Activated T-cell treated with anti-CD3 and anti-CD28 coated beads, Interleukin-2, amount 50 U/mL, for 1 hour (primary cell): ENCODE measurements around the gene STARD3.
"Not testable (repeated sequence)": the region's sequence is repeated elsewhere in the genome, so short reads cannot be mapped to it uniquely, and the experiment has no call there.

Source experiments
- DNase-seq: peaks from one replicate; pipeline ENCODE4 v3.0.0-alpha.2; 2020

Gene STARD3

DNA sequence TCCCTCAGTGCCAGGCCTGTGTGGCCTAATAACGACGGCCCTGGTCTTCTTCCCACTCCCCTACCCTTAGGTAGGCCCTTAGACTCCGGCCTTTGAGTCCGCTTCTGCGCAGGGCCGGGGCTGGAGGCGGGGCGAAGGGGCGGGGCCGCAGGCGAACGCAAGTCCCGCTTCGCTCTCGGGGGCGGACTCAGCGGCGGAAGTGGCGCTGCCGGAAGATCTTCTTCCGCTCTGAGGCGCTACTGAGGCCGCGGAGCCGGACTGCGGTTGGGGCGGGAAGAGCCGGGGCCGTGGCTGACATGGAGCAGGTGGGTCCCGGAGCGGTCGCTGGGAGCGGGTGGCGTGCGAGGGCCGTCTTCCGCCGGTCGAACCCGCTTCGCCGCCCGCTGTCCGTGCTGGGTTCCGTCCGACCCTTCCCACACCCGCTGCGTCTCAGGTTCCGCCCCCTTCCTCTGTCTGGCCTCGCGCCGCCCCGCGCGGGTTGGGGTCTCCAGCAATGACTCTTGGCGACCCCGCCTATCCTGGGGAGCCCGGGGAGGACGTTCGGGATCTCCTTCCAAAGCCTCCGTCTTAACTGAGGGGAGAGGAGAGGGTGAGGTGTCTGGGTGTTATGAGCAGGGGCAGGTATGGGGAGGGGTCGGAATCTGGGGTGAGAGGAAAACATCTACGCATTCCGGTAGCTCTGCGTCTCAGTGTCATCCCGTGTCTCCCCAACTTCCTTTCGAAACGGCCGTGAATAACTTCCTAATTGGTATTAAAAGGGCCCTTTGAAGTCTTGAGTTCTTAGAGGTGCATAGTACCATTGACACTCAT is at the start of gene STARD3:
TSS of gene STARD3 (plus strand) at position 218 of the 810 bp plus-strand sequence. CDS start 16,388 bp downstream, outside the sequence.
- peak; percentile 92 for DNase-seq

DNA sequence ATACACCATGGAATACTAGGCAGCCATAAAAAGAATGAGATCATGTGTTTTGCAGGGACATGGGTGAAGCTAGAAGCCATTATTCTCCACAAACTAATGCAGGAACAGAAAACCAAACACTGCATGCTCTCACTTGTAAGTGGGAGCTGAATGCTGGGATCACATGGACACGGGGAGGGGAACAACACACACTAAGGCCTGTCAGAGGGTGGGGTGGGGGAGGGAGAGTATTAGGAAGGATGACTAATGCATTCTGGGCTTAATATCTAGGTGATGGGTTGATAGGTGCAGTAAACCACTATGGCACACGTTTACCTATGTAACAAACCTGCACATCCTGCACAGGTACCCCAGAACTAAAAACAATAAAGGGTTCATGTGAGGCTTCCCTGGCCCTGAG is 46.8 kb upstream of the STARD3 start:
- not testable (repeated sequence) for DNase-seq

DNA sequence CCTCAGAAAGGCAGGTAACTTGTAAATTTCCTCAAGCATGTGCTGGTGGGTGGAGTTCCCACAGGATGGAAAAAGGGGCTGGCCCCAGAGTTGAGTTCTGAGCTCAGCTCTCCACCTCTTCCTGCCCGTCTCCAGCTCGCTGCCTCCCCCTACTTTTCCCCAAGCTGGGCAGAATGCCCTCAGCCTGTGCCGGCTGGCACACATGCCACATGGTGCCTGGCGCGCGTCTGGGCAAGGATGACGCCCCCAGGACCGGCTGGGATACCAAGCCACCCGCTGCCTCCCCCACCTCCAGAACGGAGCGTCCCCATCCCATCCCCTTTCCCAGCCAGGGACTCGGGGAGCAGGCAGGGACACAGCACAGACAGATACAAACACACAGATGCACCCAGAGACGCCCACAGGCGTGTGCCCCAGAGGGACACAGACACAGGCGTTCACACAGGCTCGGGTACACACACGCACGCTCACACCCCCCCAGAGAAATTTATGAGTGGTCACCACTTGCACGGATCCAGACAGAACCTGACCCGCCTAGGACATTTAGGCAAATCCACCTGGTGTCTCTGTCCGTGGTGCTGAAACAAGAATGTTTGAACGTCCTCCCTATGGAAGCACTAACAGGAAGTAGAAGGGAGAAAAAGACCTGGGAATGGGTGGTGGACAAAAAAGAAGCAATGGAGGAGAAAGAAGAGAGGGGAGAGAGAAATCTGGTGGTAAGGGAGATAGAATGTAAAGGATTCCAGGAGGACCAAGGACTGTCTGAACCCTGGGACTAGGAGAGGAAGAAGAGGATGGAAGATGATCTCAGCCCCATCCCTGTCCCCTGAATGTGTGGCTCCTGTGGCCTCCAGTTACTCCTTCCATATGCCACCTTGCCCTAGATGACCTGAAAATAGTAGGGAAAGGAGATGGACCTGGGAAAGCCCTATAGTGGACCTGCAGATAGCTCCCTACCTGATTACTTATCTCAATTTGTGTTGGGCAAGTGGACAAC is 44.7 kb upstream of the STARD3 start:
- no peak for DNase-seq

DNA sequence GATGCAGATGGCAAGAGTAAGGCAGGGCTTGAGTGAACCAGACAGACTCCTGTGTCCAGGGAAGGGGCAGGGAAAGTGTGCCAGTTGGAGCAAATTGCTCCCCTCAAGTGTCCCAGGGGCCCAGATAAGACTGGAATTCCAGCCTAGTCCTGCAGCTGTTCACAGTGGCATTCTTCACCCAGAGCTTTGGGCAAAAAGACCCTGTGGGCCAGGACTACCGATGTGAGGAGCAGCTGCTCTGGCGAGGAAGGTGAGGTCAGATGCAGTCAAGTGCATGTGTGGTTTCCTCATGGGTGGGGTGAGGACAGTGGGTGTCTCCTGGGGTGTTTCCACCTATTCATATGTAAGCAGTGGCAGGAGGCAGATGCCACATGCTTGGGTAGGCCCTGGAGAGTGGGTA is 43.6 kb upstream of the STARD3 start:
- no peak for DNase-seq

DNA sequence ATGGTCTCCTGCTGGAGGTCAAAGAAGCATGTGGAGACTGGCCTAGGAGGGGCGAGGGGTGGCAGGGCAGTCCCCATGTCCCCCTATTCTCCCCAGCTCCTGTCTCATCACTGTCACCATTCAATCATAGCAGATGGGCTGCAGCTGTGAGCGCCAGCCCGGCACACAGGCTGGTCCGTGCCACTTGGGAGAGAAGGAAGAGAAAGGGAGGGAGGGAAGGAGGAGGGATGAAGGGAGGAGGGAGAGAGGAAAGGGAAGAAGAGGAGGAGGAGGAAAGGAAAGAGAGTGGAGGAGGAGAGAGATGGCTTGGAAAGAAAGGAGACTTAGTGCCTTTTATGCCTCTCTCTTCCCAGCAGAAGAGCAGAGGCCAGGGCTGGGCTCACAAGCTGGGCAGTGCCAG is 41.6 kb upstream of the STARD3 start:
- no peak for DNase-seq

DNA sequence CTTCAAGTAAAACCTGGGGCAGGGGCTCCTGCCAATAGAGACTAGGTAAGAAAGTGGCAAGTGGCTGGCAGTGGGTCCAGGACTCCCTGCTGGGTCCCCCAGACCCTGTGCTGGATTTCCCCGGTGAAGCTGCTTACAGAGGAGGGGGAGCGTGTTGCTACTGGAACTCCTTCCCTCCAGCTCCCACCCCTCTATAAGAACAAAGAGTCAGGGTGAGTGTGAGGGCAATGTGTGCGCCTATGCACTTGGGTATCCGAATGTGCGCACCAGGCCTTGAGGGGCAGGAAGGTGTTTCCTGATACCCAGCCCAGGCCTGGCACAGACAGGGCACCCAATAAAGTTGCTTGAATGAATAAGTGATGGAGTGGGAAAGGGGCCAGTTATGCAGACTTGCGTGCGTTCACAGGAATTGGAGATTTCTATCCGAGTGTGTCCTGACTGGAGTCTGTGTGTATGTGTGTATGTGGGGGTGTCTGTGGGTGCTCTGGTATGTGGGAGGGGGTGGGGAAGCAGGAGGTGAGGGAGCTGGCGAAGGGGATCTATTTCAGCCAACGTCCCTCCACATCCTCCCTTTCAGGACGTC is 40.9 kb upstream of the STARD3 start:
- no peak for DNase-seq

DNA sequence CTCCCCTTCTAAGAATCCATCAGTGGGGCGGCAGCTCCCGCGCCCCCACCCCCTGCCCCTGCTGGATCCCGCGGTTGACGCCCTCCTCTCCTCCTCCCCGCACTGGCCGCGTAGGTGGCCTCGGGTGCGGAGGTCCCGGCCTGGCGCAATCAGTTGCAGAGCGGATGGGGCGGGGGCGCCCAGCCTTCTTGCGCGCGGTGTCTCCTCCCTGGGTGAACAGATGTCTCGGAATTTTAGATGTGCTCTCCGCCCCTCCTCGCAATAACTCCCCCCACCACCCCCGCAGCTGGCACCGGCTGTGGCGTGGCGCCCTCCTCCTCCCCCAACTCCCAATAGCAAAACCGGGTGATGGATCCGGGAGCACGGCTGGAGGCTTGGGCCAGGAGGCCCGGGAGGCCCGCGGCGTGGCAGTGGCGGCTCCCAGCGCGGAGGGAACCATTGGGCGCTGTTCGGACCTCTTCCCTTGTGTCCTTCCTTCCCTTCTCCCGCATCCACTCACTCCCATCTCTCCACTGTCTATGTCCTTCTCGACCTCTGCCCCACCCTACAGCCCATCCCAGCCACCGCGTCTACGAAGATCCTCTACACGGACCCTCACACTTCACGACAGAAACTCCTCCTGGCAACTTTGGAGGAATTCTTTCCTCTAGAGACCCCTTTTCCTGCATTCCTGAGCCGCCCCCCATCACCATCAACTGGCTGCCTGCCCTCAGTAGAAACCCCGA is 40.2 kb upstream of the STARD3 start:
- DNase-seq = no peak

DNA sequence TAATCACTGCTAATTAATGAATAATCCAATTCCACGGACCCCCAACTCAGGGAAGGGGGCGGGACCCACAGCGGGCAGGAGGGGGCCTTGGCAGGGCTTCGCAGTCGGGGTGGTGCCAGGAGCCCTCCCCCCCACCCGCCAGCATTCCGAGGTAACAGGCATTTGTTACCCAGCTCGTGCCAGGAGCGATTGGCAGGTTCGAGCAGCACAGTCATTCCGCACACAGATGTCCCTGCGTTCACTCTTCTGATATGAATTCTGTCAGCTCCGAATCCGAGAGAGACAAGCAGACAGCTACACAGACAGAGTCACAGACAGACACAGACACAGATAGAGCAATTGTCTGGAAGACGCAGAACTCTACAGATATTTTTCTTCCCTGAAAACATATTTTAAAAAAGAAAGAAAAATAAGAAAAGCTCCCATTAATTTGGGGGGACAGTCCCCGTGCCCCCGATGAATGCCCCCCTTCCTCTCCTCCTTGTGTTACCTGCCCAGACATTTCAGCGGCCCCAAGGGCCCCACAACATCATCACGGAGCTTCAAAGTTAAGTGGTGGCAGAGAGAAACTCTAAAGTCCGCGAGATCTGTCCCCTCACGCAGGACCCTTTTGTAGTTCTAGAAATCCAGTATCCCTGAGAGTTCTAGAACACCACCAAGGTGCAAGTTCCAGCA is 39.4 kb upstream of the STARD3 start:
- DNase-seq = no peak

DNA sequence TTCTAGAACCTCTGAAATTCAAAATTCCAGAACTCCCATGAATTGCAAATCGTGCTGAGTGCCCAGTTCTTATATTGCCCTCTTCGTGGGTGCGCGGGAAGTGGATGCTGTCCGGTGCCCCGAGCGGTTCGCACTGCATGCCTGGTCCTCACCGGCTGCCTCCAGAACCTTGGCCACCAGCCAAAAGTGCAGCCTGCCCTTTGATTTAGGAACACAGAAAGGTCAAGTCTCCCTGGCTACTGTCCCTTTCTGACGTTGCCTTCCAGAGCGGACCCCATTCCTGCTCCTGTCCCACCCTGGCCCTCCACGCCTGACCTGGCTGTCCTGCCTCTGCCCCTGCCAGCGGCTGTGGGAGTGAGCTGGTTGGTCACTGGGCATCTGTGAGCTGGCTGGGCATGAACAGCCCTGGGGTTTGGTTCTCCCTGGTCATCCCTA is 38.9 kb upstream of the STARD3 start:
- DNase-seq = no peak

DNA sequence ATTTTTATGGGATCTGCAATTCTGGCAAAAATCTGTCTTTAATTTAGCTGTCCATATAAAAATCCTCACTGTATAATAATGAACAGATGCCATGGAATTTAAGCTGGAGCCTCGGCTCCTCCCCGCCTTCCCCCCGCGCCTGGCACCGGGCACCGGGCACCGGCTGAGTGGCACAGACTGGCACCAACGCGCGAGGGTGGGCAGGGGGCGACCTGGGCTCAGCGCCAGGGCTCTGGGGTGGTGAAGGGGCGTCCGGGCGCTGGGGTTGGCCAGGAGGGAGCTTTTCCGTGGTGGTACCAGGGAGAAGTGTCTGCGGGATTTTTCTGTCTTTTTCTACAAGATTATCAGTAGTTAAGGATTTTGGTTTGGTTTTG is 38.3 kb upstream of the STARD3 start:
- no peak for DNase-seq

DNA sequence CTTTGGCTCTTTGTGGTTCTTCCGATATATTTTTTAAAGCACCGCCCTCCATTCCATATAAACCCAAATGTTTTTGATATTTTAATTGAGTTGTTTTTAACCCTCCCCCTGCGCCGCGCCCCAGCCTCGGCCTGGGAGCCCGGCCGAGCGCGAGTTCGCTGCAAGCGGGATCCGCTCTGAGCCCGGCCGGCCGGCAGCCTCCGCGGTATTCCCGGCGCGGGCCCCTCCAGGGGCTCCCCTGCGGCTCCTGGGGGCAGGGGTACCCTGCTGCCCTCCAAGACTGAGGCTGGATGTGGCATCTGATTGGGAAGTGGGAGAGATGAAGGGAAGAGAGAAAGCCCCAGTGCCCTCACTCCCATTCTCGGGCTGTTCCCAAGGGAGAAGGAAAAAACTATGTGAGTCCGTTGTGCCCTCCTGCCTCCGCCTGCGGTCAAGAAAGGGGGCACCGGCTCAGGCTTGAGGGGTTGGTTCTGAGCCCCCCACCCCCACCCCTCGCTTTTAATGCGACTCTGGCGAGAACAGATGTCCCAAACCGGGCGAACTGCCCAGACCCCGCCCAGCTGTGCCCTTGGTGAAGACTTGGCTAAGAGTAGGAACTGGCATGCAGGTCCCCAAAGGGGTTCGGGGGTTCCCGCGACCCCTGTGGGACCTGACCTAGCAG is 37.8 kb upstream of the STARD3 start:
- DNase-seq = no peak

DNA sequence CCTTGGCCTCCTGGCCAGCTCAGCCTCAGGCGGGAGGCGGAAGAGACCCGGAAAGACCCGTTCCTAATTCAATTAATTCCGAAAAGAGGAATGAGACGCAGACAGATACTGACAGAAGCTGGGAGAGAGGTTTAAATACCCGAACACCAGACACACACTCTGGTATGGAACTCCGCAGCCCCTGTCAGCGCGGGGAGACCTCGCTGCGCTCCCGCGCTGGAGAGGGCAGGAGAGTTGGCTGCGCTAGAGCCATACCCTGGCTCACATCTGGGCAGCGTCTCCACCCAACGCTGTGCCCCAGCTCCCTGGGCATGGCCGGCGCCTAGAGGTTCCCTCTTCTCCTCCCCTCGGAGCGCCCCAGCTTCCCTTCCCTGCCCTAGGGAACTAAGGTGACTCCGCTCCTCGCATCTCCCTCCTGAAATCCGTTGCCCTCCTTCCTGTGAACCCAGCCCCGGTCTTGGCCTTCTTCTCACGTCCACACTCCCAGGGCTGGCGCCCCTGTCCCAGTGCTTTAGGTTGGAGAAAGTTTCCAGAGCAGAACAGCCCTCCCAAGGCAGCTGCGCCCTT is 37.2 kb upstream of the STARD3 start:
- no peak for DNase-seq

DNA sequence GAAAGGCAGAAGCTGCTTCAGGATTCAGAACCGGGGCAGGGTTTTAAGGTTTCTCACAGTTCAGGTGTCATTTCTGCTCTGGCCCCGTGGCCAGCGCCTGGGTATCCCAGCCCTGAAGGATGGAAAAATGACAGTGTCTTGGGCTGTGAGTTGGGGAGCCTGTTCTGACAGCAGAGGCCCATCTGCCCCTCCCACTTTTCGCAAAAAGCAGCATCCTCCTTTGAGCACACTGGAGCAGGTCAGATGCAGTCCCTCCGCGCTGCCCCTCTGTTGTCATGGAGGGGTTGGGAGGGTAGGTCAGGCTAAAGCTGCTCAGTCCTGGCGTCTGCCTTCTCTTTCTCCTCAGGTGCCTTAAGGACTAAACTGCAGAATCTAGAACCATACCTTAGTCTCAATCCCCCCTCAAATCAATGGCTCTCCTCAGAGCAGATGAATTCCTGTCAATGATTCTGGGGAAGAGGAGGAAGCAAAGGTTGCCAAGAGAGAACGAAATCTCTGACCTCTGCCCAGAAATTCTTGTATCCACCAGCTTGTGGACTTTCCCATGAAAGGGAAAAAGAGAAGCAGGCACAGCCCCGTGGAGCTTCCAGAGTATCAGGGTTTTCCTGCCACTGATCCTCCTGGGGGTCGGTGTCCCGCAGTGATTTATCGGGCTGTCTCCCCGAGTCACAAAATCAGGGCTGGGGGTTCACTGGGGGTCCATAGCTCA is 36.5 kb upstream of the STARD3 start:
- no peak for DNase-seq

DNA sequence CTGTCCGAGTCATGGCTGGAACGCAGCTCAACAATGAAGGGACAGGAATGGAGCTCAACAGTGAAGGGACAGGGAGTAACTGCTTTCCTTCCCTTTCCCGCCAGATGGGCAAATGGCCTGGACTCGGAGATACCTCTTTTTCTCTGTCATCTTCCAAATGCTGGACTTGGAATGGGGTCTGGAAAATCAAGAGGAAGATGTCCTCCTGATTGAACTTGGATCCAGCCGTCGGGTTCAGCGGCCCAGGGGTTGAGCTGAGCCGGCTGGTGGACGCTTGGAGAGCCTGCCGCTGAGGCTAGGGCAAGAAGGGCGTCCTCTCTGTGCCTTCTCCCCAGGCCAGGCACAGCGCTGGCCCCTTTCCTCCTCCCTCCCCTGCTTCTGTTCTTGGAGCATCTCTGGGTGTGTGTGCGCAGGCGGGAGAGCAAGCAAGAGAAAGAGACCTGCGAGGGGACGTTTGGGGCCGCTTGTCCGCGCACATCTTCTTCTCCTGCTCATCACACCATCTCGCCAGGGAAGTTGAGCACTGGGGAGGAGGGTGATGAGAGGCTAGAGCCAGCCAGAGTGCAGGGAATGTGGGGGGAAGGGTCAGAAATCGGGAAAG is 35.8 kb upstream of the STARD3 start:
- no peak for DNase-seq

DNA sequence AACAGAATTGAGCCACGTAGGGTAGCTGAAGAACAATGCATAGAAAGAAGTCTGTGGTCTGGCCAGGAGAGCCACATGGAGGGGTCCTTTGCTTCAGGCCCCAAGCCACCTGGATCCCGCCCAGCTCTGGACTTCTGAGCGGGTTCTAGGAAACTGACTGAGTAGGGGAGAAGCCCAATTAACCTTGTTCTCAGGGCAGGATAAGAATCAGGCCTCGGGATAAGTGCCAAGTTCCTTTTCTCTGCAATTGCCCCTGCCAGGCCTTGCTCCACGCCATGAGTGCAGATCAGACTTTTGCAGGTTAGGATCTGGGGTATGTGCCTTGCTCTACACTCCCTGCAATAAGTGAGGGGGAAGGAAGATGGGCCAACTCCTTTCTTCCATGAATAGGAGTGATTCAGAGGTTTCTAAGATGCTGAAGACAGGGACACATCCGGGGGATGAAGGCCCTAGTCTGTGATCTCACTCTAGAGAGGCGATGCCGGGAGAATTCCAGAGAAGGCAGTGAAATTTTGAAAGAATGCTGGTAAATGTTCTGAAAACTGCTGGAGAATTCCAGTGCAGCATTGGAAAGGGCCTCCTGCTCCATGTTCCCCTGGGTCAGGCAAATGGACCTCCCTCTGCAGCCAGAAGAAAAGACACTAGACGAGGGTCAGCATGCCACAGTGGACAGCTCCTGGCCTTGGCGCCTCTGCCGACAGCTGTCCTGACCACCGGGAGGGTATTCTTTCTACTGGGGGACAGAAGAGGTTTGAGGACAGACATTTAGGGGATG is 35.0 kb upstream of the STARD3 start:
- DNase-seq = no peak

DNA sequence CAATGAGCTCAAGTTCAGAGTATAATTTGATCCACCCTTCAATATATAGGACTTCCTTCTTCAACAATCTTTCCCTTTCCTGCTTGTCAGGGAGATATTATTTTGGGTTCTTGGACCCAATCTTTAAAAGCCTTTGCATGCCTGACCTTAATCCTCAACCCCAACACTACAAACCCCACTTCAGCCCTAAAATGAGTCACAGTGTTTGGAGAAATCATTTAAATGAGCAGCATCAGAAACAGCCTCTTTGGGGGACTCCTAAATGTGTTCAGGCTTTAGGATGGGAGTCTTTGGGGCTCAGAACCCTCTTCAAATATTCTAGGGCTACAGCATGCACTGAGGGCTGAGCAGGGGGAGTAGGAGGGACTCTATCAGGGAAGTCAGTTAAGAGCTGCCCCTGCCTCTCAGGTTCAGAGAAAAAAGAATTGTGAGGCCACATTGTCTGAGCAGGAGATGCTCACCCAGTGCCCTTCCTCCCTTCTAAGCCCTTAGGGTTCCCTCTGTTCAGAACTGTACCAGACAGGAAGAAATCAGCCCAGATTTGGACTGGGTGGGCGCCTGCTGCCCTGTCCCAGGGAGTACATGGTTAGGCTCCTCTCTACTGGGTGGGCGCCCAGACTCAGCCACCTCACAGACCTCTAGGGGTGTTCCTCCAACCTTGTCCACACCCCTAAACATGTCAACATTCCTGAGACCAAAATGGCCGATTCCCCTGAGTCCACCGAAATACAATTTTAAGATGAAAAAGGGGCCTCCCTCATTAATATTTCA is 34.2 kb upstream of the STARD3 start:
- DNase-seq = no peak

DNA sequence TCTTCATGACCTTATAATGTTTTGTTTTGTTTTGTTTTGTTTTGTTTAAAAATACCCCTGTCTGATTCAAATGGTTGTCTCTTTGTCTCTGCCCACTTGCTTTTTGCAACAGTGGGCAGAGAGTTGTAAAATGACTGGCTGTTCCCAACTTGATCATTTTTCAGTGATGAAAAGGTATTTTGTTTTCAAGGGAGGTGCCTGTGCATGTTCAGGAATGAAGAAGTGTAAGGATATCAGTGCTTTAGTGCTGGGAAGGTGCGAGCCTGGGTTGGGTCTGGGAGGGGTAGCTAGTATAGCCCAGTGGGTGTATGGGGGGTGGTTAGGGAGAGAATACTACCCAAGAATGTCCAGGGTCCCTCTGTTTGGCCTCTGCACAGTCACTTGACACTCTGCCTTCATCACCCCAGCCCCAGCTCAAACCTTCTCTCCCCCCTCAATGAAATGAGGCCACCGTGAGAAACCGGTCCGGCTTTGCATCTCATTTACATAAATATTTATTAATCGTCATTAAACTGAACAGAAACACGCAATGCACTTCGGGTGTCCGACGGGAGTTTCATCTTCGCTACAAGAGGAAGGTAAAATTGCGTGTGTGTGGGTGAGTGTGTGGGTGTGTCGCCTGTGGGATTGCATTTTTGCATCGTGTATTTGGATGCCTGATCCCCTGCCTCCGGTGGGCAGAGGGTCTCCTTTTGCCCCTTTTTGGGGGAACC is 33.5 kb upstream of the STARD3 start:
- DNase-seq = no peak
